ENCODE results near the gene INF2. TPM values are rescaled to one million over a fixed set of nuclear protein-coding genes. Genes with fewer than 3 reads are reported as not detected.

INF2 gene
- total RNA-seq, 3 donors from 2014 or later: 31.0 to 70.9 (median 51.5) TPM

DNA sequence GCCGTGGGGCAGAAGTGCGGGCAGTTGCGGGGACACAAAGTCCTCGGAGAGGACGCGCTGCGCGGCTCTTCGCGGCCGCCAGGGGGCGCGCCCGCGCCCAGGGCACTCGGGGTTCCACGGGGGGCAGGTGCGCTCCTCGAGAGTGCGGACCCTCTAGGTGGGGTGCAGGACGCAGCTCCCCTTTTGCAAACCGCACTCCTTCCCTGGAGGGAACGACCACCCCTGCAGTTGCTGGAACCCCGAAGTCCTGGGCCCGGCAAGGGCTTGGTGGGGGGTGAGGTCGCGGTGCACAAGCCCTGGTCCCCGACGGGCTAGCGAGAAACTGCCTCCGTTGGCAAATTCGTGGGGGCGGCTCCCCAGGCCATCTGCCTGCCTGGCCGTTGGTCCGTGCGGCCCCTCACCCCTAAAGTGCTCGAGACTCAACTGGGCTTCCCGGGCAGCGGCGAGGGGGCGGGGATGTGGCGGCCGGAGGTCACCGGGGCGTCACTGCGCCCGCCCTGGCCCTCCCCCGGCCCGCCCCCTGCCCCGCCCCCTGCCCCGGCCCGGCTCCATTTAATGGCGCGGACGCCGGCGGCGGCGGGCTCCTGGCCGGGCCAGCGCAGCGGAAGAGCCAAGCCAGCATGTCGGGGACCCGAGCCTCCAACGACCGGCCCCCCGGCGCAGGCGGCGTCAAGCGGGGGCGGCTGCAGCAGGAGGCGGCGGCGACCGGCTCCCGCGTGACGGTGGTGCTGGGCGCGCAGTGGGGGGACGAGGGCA is 34.4 kb downstream of the INF2 start, which contains the start of gene ADSS1:
Gene ADSS1, plus strand, starts transcription at position 579 of the 756 bp plus-strand sequence. Its CDS starts 42 bp downstream, at position 621.
- H3K4me3 ChIP-seq: peak within 1 kb of the TSS; percentile 53 to 96 (median 75)
- TF ChIP-seq CTCF (IDR thresholded peaks at IDR 0.05): peak; percentile 77 to 79 (median 79)
- no peak for TF ChIP-seq POLR2A (IDR thresholded peaks at IDR 0.05)
- TF ChIP-seq POLR2AphosphoS5 (IDR thresholded peaks at IDR 0.05): no peak
- no peak for DNase-seq (ENCODE audit: low spot score in 2 of 2)
- peak within 1 kb of the TSS; percentile 54 to 68 for H3K27ac ChIP-seq
- H3K36me3 ChIP-seq: no peaks in the 10 kb centered on the region
- no peaks in the 10 kb centered on the region for H3K9me3 ChIP-seq
- intact Hi-C loops (cut with DNase I; ENCODE audit: low total_unique reads): no loop called here
- no peaks in the 10 kb centered on the region for H3K27me3 ChIP-seq
- peaks cover 11 to 16% of the 10 kb centered on the region in 2 donors for H3K4me1 ChIP-seq

- Histone ChIP-seq H3K4me1 (peaks cover 11 to 16% of the 10 kb centered on the region in 2 donors), H3K27me3 (no peaks in the 10 kb centered on the region), H3K36me3 (no peaks in the 10 kb centered on the region), H3K9me3 (no peaks in the 10 kb centered on the region), H3K27ac (peak overlapping the region; percentile 54 to 68), H3K4me3 (peak overlapping the region; percentile 53 to 96 (median 75))
- TF ChIP-seq CTCF (IDR thresholded peaks at IDR 0.05) (no peak), POLR2AphosphoS5 (IDR thresholded peaks at IDR 0.05) (no peak), POLR2A (IDR thresholded peaks at IDR 0.05) (no peak)
- intact Hi-C loops (cut with DNase I; ENCODE audit: low total_unique reads): no loop called here
- no peak for DNase-seq (ENCODE audit: low spot score in 2 of 2)
These were observed 35.1 kb downstream of the INF2 start for GRCh38 chr14:104724407-104724980.

- H3K27me3 ChIP-seq: no peaks in the 10 kb centered on the region
- H3K9me3 ChIP-seq: no peaks in the 10 kb centered on the region
- H3K27ac ChIP-seq: peak overlapping the region in 1 of 2 donors; percentile 68
- H3K4me3 ChIP-seq: peak overlapping the region; percentile 53 to 96 (median 75)
- peaks cover 11 to 16% of the 10 kb centered on the region in 2 donors for H3K4me1 ChIP-seq
- intact Hi-C loops (cut with DNase I; ENCODE audit: low total_unique reads): no loop called here
- TF ChIP-seq POLR2AphosphoS5 (IDR thresholded peaks at IDR 0.05) (no peak), POLR2A (IDR thresholded peaks at IDR 0.05) (no peak), CTCF (IDR thresholded peaks at IDR 0.05) (no peak)
- H3K36me3 ChIP-seq: no peaks in the 10 kb centered on the region
- DNase-seq (ENCODE audit: low spot score in 2 of 2): no peak
These were observed 35.8 kb downstream of the INF2 start for GRCh38 chr14:104724981-104725771.

DNA sequence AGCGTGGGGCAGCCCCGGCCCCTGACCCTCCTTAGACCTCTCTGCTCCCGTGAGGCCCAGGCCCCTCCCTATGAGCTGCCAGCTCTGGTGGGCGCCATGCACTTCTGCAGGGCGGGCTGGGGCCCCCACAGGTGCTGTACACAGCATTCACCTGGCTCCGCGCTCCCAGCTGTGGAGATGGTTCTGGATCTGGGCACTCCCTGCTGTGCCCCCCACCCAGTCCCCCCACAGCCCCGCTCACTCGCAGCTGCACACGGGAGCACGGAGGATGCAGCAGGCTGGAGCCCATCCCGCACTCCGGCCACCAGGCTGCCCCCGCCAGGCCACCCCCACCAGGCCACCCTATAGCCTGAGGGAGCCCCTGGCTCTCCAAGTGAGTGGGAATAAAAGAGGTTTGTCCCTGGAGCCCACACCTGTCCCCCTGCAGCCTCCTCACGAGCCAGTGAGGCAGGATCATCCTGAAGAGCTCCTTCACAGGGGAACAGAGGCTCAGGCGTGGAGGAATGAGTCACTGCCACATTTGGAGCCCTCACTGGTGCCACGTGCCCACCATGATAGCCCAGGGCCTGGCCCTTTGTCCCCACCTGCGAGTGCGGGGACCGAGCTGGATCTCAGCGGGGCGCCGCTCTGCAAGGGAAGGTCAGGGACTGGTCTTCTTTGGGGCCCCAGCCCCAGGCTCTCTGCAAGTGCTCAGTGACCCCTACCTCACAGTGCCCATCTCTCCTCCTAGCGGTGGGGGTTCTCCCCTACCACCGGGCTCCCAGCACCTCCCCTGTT is 36.5 kb downstream of the INF2 start:
- Histone ChIP-seq H3K36me3 (no peaks in the 10 kb centered on the region), H3K27me3 (no peaks in the 10 kb centered on the region), H3K9me3 (no peaks in the 10 kb centered on the region), H3K4me3 (peak overlapping the region in 2 of 3 donors; percentile 75 to 96), H3K27ac (no peak overlapping the region), H3K4me1 (peaks cover 11 to 16% of the 10 kb centered on the region in 2 donors)
- intact Hi-C loops (cut with DNase I; ENCODE audit: low total_unique reads): no loop called here
- TF ChIP-seq POLR2AphosphoS5 (IDR thresholded peaks at IDR 0.05): no peak
- TF ChIP-seq POLR2A (IDR thresholded peaks at IDR 0.05): no peak
- no peak for TF ChIP-seq CTCF (IDR thresholded peaks at IDR 0.05)
- DNase-seq (ENCODE audit: low spot score in 2 of 2): no peak
